Activated CD4-positive, alpha-beta T cell treated with anti-CD3 and anti-CD28 coated beads, Interleukin-10, Interleukin-2, amounts not matched to agents 100 ng/mL and 50 ng/mL, durations not matched to agents 16 hours and 8 hours (primary cell): ENCODE data around the gene CAPRIN2.

ENCODE experiments used
- DNase-seq: peaks from one replicate; pipeline ENCODE4 v3.0.0-alpha.2; 2020

The CAPRIN2 gene

GRCh38 chr12:30754750-30755394 lies at the start of gene CAPRIN2:
Gene CAPRIN2 (minus strand): TSS chr12:30754951. CDS start chr12:30753520, 1,431 bp downstream.
- peak; percentile 96 for DNase-seq

- DNase-seq = no peak
These were observed 42.9 kb upstream of the CAPRIN2 start for GRCh38 chr12:30797689-30798088.

- no peak for DNase-seq
These were observed 42.2 kb upstream of the CAPRIN2 start for GRCh38 chr12:30796891-30797371.

GRCh38 chr12:30796313-30796780 lies 41.6 kb upstream of the CAPRIN2 start:
- DNase-seq = no peak

GRCh38 chr12:30795410-30796312 lies 40.9 kb upstream of the CAPRIN2 start:
- DNase-seq = peak; percentile 73

GRCh38 chr12:30794591-30795409 lies 40.0 kb upstream of the CAPRIN2 start:
- DNase-seq = peak; percentile 46

GRCh38 chr12:30794020-30794419 lies 39.3 kb upstream of the CAPRIN2 start:
- DNase-seq = no peak

- DNase-seq = no peak
These were observed 38.1 kb upstream of the CAPRIN2 start for GRCh38 chr12:30792648-30793499.

- DNase-seq = no peak
These were observed 37.3 kb upstream of the CAPRIN2 start for GRCh38 chr12:30792085-30792484.

- no peak for DNase-seq
These were observed 34.0 kb upstream of the CAPRIN2 start for GRCh38 chr12:30788754-30789153.

GRCh38 chr12:30785630-30786029 lies 30.9 kb upstream of the CAPRIN2 start:
- DNase-seq = no peak

- no peak for DNase-seq
These were observed 29.8 kb upstream of the CAPRIN2 start for GRCh38 chr12:30784508-30784907.

GRCh38 chr12:30783946-30784345 lies 29.2 kb upstream of the CAPRIN2 start:
- DNase-seq = no peak

GRCh38 chr12:30782316-30783173 lies 27.8 kb upstream of the CAPRIN2 start:
- no peak for DNase-seq

GRCh38 chr12:30779578-30779977 lies 24.8 kb upstream of the CAPRIN2 start:
- DNase-seq = no peak

- no peak for DNase-seq
These were observed 24.4 kb upstream of the CAPRIN2 start for GRCh38 chr12:30779178-30779577.

GRCh38 chr12:30774599-30774998 lies 19.8 kb upstream of the CAPRIN2 start:
- no peak for DNase-seq

- no peak for DNase-seq
These were observed 15.1 kb upstream of the CAPRIN2 start for GRCh38 chr12:30769802-30770201.

- no peak for DNase-seq
These were observed 9.5 kb upstream of the CAPRIN2 start for GRCh38 chr12:30764251-30764650.

GRCh38 chr12:30763053-30763452 lies 8.3 kb upstream of the CAPRIN2 start:
- no peak for DNase-seq

- no peak for DNase-seq
These were observed 7.0 kb upstream of the CAPRIN2 start for GRCh38 chr12:30761730-30762129.
